Measurements from ENCODE around the gene DNAJC1.

Gene DNAJC1

DNA sequence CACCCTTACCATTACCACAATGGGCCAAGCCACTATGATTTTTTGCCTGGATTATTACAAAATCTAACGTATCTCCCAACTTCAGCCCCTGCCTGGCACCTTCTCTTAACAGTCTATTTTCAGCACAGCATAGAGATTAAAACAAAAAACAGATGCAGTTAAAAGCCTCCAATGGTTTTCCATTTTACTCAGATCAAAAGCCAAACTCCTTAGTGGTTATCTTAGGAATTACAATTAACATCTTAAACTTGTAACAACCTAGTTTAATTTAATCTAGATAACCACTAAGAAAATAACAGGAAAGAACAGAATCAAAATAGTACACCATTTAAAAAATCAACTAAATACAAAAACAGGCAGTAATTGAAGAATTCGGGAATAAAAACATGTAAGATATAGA lies 43.5 kb downstream of the DNAJC1 start:
- DNase-seq (ENCODE audit: low spot score): no peak

DNA sequence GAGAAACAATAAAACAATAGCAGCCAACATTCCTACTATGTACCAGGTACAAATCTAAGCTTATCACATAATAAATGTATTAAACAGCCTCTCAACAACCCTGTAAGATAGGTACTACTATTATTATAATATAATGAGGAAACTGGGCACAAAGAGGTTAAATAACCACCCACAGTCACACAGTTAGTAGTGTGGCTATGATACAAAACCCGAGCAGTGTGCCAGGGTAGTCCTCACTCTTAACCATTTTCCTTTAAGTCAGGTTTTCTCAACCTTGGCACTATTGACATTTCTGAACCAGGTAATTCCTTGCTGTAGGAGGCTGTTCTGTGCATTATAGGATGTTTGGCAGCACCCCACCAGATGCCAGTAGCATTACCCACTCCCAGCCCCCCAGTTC lies 48.8 kb downstream of the DNAJC1 start:
- no peak for DNase-seq (ENCODE audit: low spot score)

DNA sequence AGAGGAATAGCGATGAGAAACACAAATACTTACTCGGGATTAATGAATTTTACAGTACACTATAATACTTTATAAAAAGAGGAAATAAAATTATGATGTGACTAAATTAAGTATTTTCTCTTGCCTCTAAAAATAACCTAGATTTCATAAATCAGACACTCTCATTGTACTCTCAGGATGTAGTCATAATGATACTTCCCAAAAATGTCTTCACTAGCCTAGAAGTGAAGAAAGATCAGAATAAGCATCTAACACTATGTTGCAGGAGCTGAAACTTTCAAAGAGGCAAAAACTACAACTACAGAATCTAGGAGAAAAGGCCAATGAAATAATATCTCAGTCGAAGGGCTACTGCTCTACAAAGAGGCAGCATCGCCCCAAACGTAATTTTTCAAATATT lies 49.4 kb downstream of the DNAJC1 start:
- DNase-seq (ENCODE audit: low spot score): no peak

DNA sequence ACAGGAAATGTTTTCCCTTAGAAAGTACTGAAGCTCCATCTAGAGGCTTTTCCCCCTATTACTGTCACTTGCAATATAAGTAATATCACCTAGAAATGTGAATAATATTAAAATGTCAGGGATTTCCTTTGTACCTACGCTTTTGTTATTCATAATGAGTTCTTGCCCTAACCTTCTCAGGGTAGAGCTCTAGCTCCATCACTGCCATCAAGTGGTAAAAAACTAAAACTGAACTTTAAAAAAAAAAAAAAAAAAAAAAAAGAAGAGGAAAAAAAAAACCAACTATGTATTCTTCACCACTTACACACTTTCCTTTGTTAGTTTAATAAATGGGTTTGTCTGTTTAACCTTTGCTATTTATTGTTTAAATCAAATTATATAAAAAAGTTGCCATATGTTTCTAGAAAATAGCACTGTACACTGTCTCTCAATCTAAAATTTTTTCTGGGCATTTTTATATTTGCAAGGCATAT lies 49.9 kb downstream of the DNAJC1 start:
- peak; percentile 58 for DNase-seq (ENCODE audit: low spot score)

DNA sequence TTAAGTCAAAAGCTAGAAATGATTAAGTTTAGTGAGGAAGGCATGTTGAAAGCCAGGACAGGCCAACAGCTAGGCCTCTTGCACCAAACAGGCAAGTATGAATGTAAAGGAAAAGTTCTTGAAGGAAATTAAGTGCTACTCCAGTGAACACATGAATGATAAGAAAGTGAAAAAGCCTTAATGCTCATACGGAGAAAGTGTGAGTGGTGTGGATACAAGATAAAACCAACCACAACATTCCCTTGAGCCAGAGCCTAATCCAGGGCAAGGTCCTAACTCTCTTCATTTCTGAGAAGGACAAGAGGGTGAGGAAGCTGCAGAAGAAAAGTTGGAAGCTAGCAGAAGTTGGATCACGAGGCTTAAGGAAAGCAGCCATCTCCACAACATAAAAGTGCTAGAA lies 53.0 kb downstream of the DNAJC1 start:
- no peak for DNase-seq (ENCODE audit: low spot score)

DNA sequence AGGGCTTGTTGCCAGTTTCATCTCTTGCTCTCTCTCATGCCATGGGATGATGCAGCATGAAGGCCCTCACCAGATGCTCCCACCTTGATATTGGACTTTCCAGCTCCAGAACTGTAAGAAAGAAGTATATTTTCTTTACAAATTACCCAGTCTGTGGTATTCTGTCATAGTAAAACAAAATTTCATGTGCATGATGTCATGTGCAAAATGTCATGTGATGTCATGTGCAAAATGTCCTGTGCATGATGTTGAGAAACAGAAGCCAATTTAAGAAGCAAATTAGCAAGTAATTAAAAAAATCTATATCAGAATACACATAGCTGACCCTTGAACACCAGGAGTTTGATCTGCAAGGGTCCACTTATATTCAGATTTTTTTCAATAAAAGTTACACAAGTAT lies 56.6 kb downstream of the DNAJC1 start:
- no peak for DNase-seq (ENCODE audit: low spot score)

DNA sequence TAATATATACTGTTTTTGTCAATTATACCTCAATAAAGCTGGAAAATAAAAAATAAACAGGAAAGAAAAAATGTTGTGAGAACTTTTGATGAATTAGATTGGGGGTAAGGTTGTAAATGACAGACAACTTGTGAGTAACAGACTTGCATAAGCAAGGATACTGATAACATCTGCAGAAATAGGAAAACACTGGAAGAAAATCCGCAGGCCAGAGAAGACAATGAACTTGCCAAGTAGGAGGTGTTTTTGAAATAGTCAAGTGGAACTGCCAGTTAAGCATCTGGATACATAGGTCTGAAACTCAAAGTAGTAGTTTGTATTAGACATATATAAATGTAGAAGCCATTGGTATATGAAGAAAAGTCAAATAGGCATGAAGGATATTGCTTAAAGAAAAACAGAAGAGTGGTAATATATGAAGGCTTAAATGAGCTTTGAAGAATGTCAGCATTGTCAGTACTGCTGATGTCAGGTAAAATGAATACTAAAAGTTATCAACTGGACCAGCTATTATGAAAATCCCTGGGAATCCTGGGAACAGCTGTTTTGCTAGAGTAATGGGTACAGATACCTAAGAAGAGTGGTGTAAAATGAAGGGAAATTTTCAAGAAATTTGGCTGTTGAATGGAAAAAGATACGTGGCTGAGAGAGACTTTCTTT lies 58.7 kb downstream of the DNAJC1 start:
- DNase-seq (ENCODE audit: low spot score): no peak

DNA sequence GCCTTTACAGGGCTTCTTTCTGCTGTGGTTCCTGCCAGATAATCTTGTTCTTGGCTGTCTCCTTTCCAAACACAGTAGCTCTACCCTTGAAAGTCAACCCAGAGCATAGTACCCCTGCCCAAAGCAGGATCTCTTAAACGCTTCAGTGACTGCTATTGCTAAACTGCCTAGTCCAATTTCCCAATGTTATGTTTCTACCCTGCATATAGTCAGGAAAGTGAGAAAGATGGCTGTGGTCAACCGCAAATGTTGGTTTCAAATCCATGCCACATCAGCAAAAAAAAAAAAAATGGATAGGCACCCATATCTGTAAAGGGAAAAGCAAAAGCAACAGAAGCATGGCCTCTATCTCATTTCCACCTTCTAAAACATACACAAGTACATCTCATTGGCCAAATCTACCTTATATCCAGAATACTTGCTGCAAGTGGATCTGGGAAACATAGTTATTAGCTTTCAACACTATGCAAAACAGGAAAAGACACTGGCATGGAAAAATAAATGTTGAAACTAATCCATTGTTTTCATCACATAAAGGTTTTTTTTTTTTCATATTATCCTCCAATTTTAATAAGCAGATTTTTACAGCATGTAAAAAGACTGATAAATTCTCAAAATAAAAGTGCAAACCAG lies 59.8 kb downstream of the DNAJC1 start:
- DNase-seq (ENCODE audit: low spot score): no peak

DNA sequence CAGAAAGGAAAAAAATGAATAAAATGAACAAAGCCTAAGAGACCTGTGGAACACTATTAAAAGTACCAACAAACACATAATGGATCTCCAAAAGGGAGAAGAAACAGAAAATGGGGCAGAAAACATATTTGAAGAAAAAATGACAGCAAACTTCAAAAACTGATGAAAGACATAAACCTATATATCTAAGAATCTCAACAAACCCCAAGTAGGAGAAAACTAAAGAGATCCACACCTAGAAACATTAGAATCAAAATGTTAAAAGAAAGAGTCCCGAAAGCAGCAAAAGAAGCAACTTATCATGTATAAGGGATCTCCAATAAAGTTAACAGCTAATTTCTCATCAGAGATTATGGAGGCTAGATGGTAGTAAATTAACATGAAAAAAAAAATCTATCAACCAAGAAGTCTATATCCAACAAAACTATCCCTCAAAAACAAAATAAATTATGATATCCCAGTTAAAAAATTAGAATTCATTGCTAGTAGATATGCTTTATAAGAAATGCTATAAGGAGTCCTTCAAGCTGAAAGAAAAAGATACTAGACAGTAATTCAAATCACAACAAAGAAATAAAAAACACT lies 68.0 kb downstream of the DNAJC1 start:
- no peak for DNase-seq (ENCODE audit: low spot score)

DNA sequence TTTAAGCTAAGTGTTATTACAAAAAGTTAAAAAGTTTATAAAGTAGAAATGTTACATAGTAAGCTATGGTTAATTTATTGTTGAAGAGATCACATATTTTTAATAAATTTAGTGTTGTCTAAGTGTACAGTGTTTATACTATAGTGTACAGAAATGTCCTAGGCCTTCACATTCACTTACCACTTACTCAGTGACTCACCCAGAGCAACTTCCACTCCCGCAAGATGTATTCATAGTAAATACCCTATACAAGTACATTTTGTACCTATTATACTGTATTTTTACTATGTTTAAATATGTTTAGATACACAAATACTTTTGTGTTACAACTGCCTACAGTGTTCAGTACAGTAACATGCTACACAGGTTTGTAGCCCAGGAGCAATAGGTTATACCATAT lies 69.2 kb downstream of the DNAJC1 start:
- no peak for DNase-seq (ENCODE audit: low spot score)

DNA sequence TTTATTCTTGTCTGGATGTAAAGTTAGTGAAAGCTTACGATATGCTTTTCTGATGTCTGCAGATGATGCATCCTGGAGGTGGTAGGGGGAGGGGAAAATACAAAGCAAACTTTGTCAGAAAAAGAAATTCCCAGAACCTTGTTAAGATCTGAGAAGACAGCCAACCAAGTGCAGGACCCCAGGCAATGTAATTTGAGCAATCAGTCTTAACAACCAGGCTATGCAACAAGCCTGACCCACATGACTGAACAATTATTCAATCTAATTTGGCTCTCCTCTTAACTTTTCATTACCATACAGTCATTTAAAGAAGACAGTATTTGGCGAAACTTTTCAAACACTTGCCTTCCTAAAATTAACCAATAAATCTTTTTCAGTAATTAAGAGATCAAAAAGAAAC lies 74.5 kb downstream of the DNAJC1 start:
- DNase-seq (ENCODE audit: low spot score): no peak

DNA sequence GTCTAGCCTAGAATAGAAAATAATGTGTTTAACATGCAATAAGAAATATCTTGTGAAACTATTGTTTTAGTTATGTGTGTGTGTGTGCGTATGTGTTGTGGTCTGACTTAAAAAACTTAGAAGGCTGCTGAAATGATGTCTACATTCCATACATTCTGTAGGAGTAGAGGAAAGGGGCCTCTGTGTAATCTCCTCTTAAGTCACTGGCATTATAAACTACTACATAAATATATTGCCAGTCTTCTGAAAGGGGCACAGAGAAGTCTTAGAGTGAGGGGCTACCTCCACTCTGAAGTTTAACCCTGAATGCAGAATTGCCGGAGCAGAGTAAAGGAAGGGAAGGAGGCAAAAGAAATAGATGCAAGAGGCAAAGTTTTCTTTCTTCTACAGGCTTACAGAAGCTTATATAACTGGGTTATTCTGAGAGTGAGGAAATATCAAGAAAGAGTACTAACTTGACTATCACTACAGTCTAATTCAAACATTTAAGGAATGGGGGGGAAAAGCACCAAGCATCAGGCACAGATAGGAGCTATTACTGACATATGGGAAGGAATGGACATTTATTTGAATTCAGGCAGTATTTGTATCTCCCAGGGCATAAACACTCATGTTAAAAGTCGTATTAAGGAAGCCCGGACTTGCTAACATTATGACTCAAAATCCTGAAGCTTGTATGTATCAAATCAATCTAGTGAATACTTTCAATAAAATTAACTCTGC lies 75.7 kb downstream of the DNAJC1 start:
- DNase-seq (ENCODE audit: low spot score): no peak

DNA sequence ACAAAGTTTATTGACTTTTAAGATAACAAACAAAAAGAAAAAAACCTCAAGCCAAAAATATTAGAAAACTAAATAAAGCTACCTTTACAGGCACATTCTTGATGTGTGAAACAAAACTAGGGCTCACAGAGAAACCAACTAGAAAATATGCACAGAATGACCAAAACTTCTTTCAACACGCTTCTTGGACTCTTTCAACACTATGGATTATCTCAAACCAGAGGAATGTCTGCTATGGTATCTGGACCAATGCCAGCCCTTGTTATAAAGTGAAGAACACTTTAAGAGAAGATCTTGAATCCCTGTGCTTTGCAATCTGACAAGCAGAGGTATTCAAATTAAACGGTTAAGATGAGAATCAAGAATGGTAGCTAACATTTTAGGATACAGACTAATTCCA lies 76.6 kb downstream of the DNAJC1 start:
- DNase-seq (ENCODE audit: low spot score): peak; percentile 73

DNA sequence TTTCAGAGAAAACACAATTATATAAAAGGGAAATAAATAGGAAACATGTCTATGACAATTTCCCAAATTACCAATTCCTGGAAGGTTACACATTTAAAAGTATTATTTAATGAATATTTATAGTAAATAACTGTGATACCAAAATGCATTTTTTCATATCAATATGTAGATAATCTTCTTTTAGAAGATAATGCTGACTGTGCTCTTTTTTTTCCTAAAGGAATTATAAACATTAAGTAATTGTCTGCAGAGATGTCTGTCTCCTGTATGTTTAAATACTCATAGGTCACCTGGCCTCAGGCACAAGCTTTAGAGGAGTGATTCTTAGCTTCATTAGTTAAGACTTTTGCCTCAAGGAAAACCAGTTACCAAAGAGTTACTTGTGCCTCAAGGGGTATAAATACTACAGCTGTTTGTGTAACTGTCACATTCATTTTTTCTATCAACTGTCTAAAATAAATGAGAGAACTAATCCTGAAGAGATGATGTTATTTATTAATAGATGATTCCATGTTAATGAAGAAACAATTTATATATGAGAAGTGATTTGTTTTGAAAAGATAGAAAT lies 77.1 kb downstream of the DNAJC1 start:
- DNase-seq (ENCODE audit: low spot score): no peak

DNA sequence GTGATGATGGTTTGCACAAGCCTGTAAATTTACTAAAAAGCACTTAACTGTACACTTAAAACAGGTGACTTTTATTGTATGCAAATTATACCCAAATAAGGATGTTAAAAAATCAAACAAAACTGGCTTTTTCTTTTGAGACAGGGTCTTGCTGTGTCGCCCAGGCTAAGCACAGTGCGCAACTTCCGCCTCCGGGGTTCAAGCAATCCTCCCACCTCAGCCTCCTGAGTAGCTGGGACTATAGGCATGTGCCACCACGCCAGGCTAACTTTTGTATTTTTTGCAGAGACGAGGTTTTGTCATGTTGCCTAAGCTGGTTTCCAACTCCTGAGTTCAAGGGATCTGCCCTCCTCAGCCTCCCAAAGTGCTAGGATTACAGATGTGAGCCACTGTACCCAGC lies 77.7 kb downstream of the DNAJC1 start:
- DNase-seq (ENCODE audit: low spot score): no peak

DNA sequence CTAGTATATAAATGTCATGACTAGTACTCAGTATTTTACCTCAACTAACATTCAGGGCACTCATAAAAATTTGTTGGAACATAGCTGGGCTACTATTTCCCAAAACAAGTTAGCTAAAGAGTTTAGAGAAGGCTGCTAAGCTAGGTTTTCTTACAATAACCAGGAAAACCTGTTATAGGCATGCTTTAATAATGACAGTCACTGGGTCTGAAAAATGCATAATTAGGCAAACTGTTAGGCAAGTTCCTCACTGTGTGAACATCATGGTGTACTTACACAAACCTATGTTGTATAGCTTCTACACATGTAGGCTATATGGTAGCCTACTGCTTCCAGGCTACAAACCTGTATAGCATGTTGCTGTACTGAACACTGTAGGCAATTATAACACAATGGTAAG lies 79.0 kb downstream of the DNAJC1 start:
- DNase-seq (ENCODE audit: low spot score): no peak

DNA sequence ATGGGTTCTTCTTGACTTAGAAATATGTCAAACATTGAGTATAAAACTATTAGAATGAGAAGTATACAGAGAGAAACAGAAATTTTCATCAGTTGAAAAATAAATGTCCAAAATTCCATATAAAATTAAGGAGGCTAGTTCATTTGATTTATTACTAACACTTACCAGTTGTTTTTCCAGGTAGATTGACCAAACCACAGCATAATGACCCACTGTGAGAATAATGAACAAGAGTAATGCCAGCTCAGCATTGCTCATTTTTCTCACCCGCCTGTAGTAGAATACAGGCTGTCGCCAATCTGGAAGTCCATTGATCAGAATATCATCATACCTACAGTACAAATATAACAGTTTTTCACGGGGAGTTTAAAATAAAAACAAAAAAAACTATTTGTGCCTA lies 82.9 kb downstream of the DNAJC1 start:
- DNase-seq (ENCODE audit: low spot score): no peak

DNA sequence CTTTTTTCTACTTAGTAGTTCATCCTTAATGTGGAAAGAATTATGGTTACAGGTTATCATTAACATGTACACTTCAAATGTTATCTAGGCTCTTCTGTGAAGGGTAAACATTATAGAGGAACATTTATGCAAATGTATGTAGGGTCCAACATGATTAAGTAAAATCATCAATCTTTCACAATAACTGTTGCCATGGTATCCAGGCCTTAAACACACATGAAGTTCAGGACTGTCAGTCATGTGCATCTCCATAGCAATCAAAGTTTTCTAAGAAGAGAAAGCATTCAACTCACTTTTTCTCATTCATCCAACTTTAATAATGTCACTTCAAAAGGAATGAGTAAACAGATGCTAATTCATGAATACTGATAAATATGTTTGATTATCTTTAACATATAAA lies 83.6 kb downstream of the DNAJC1 start:
- no peak for DNase-seq (ENCODE audit: low spot score)

DNA sequence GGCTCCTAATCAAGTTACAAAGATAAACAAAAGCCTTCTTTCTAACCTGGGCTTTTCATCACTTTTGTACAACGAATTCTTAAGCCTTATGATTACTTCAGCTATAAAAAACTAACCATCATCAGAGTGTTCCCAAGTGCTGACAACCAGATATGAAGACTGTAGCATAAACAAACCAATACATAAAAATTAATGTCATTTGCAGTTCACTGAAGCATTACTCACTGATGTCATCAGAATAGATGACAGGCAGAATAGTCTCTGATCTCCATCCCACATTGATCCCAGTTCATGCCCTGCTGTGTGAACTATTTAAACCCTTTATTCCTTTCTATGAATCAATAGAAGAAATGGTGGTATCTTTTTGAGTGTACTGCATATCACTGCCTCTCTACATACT lies 84.4 kb downstream of the DNAJC1 start:
- no peak for DNase-seq (ENCODE audit: low spot score)

DNA sequence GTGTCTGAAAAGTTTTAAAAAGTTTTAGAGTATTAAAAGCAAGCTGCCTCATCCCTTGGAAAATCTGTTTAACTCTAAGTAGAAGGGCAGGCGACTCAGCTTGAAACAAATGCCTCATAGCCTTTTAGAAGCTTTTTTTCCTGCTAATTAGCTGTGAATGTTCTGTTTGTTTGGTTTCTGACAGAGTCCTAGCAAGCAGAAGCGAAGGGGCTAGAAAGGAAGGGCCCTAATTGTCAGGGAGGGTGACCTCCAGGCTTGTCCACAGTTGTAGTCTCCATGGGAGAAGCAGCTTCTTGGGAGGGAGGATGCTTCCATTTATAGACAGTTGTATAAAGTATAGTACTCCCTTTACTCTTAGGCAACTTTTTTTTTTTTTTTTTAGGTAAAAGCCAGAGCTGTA lies 90.9 kb downstream of the DNAJC1 start:
- DNase-seq (ENCODE audit: low spot score): no peak

DNA sequence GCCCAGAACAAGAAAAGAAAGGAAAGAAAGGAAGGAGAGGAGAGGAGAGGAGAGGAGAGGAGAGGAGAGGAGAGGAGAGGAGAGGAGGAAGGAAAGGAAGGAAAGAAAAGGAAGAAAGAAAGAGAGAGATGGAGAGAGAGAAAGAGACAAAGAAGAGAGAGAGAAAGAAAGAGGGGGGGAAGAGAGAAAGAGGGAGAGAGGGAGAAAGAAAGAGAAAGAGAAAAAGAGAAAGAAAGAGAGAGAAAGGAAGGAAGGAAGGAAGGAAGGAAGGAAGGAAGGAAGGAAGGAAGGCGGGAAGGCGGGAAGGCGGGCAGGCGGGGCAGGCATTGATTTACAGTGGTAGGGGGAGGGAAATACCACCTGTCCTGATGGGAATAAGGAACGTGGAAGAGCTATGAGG lies 92.7 kb downstream of the DNAJC1 start:
- no peak for DNase-seq (ENCODE audit: low spot score)

DNA sequence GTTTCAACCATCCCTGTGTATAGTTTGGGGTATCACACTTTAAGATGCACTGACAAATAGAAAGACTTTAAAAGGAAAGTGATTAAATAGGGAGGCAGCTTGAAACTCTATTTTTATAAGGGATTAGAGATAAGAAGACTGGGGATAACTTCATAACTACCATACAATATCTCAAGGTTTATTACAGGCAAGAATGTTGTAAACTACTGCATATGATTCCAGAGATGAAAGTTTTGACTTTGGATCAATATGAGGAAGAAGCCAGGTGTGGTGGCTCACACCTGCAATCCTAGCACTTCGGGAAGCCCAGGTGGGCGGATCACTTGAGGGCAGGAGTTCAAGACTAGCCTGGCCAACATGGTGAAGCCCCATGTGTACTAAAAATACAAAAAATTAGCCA lies 96.1 kb downstream of the DNAJC1 start:
- no peak for DNase-seq (ENCODE audit: low spot score)

DNA sequence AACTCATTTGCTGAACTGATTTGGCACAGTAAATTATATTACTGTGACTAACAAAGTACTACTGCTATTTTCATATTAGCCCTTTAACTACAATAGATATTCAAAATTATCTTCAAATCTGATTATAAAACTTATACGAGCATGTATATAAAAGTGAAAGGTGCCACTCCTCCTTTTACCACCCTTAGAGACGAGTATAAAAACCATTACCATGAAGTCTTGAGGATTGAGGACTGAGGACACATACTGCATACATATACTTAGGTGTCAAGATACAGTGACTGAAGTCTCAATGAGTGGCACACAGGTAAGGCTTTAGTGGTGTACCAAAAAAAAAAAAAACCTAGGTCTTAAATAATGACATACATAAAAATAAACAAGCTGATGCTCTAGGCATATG lies 98.6 kb downstream of the DNAJC1 start:
- no peak for DNase-seq (ENCODE audit: low spot score)

All from AG08395 (cell line).